HG03045 (cell line): Measurements from ENCODE around the gene PIK3R1.

ENCODE experiments used
- ATAC-seq: cut with Tn5 transposase; IDR thresholded peaks from one replicate; pipeline ENCODE4 v1.9.1; 2021; ENCODE audit warnings: mild to moderate bottlenecking, moderate library complexity; ENCODE audit not compliant: unreplicated experiment

PIK3R1 gene

GRCh38 chr5:68319706-68320412 is 104.3 kb downstream of the PIK3R1 start:
- no peak for ATAC-seq

- no peak for ATAC-seq
These were observed 104.9 kb downstream of the PIK3R1 start for GRCh38 chr5:68320413-68320986.

GRCh38 chr5:68325065-68325580 is 109.6 kb downstream of the PIK3R1 start:
- no peak for ATAC-seq

GRCh38 chr5:68329554-68330255 is 114.1 kb downstream of the PIK3R1 start:
- no peak for ATAC-seq

GRCh38 chr5:68330574-68330973 is 115.0 kb downstream of the PIK3R1 start:
- no peak for ATAC-seq

GRCh38 chr5:68331192-68332079 is 115.9 kb downstream of the PIK3R1 start:
- no peak for ATAC-seq

GRCh38 chr5:68332080-68332451 is 116.5 kb downstream of the PIK3R1 start:
- ATAC-seq: no peak

- ATAC-seq: no peak
These were observed 117.0 kb downstream of the PIK3R1 start for GRCh38 chr5:68332556-68332955.

GRCh38 chr5:68333649-68334552 is 118.3 kb downstream of the PIK3R1 start:
- ATAC-seq: no peak

GRCh38 chr5:68334553-68334886 is 119.0 kb downstream of the PIK3R1 start:
- no peak for ATAC-seq

GRCh38 chr5:68335075-68335474 is 119.5 kb downstream of the PIK3R1 start:
- ATAC-seq: no peak

GRCh38 chr5:68336200-68336599 is 120.6 kb downstream of the PIK3R1 start:
- no peak for ATAC-seq

GRCh38 chr5:68337235-68337634 is 121.7 kb downstream of the PIK3R1 start:
- no peak for ATAC-seq

GRCh38 chr5:68339921-68340321 is 124.4 kb downstream of the PIK3R1 start:
- no peak for ATAC-seq

- ATAC-seq: no peak
These were observed 125.5 kb downstream of the PIK3R1 start for GRCh38 chr5:68341006-68341405.

- ATAC-seq: no peak
These were observed 127.1 kb downstream of the PIK3R1 start for GRCh38 chr5:68342693-68343092.

- peak; percentile 84 for ATAC-seq
These were observed 127.9 kb downstream of the PIK3R1 start for GRCh38 chr5:68343421-68343826.

GRCh38 chr5:68344447-68345111 is 129.0 kb downstream of the PIK3R1 start:
- ATAC-seq: no peak

GRCh38 chr5:68345171-68345570 is 129.6 kb downstream of the PIK3R1 start:
- no peak for ATAC-seq

GRCh38 chr5:68345582-68345981 is 130.0 kb downstream of the PIK3R1 start:
- no peak for ATAC-seq
